DMS153 (cell line): Measurements from ENCODE around the gene MAP2K1.

ENCODE experiments used
- DNase-seq: peaks from one replicate; lab custom pipeline; 2025; lab: John Stamatoyannopoulos, UW

MAP2K1 gene

DNA sequence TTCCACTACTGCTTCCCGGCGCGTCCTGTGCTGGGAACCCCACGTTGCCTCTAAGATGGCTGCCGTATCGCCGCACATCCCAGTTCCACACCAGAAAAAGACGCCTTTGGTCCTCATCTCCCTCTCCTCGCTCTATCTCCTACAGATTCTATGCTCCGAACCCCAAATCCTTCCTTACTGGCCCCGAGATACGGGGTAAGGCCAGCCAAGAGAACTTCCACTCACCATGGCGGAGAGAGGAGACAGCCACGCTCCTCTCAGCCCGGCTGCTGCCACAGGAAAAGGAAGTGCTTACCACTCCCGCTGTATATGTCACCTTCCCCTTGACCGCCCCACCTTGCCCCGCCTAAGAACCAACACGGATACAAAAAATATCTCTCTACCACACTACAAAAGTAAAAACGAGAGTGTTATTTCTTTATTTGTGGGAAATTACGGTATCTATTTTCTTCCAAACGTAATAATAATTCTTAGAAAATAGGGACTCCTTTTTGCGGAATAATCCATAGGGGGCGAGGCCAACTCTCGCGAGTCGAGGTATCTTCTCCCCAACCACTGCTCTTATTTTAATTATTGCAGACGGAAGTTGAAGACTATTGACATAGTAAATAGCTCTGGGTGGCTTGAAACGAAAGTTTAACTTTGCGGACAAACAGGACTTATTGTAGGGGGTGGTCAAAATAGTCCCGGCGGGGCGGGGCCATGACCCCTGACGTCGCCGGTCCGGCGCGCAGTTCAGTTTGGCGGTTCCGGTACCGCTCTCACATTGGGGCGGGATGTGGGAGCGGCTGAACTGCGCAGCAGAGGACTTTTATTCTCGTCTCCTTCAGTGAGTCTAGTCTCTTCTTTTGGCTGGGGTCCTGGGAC, 118.1 kb downstream of the MAP2K1 start, which contains the start of the genes RPL4 and ZWILCH:
TSS of gene RPL4 (minus strand) at position 293 of the 867 bp plus-strand sequence. CDS start at position 228, 65 bp downstream.
TSS of gene ZWILCH (plus strand) at position 764 of the 867 bp plus-strand sequence. CDS start at position 777, 13 bp downstream.
- DNase-seq = no peak

DNA sequence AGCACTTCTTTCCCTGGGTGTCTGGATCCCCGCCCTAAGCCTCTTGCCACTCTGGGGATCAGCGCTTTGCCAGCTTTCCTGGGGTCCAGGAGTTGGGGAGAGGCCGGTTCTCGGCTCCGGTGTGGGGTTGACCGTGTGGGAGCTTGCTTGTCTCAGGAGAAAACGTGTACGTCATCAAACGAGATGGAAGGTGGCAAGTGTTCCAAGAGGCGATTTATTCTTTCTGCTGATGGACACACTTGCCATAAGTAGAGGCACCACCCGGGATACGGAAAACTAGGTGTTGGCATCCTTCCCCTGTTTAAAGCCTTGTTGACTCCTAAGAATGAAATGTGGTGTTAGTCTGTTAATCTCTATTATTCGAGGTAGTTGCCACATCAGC, 118.7 kb downstream of the MAP2K1 start:
- no peak for DNase-seq

DNA sequence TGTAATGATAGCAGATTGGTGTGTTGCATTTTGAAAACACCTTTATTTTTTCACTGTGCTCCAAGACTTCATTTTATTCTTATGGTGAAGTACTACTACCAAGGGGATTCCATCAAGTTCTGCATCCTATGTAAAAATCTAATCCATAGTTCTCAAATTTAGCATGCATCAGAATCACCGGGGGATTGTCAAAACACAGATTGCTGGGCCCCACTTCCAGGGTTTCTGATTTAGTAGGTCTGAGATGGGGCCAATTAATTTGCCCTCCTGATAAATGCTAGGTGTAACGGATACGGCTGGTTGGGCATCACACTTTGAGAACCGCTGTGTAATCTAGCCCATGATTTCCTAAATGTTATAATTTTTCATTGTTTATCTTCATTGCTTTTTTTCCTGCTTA, 119.1 kb downstream of the MAP2K1 start:
- no peak for DNase-seq

DNA sequence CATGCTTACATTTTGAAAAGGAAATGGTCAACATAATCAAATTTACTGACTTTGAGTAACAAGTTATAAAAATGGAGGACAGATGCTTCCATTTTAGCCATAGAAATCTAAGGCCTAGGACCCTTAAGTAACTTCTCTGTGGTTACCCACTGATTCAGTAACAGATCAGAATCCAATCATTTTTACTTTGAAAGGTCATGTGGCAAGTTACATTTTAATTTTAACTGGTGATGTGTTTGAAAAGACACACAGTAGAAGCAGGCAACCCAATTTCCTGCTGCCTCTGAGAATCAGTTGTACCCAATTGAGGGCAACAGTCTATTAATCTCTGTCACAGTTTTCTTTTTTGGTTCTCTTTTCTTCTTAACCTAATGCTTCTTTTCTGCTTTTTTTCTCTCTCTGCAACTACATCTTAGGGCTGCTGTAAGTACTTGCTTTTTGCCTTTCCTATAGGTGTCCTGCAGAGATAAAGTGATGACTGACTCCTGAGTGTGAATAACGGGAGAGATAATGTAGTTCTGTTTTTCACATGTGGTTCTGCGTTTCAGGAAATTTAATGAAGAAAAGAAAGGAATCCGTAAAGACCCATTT, 121.7 kb downstream of the MAP2K1 start:
- no peak for DNase-seq

DNA sequence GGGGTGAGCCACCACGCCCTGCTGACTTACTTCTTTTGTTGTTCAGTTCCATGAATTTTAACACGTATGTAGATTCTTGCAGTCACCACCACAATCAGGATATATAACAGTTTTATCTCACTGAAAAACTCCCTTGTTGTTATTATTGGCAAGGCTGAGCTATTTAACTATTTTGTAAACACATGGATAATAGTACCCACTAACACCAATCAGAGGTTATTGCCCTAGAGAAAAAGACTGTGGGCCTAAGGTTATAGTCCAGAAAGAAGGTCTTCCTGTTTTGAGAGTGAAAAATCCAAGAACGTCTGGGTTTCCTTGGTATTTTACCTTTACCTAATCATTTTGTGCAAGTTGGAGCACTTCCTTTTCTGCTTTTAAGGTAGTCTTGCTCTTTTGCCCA, 127.9 kb downstream of the MAP2K1 start:
- no peak for DNase-seq

DNA sequence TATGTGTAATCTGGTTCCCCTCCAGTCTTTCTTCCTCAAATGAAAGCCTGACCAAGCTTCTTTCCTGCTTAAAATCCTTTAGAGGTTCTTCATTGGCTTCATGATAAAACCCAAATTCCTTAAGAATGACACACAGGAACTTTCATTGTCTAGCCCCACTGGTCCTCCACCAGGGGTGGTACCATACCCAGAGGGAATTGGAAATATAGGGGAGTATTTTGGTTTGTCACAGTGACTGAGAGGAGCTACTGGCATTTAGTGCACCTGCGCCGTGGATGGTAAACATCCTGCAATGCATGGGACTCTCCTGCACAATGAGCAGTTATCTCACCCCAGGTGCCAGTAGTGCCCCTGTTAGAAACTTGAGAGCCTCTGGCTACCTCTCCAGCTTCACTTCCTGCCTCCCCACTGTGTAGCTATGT, 129.2 kb downstream of the MAP2K1 start:
- DNase-seq = no peak

DNA sequence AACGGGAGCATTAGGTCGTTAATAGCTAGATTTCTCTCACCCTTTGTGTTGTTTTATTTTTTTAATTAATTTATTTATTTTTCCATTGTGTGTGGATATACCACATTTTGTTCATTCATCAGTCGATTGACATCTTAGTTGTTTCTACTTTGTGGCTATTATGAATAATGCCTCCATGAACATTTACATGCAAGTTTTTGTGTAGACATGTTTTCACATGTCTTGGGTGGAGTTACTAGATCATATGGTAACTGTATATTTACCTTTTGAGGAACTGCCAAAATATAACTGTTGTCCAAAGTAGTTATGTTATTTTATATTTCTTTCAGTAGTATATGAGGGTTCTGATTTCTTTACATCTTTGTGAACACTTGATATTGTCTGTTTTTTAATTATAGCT, 137.2 kb downstream of the MAP2K1 start:
- DNase-seq = no peak

DNA sequence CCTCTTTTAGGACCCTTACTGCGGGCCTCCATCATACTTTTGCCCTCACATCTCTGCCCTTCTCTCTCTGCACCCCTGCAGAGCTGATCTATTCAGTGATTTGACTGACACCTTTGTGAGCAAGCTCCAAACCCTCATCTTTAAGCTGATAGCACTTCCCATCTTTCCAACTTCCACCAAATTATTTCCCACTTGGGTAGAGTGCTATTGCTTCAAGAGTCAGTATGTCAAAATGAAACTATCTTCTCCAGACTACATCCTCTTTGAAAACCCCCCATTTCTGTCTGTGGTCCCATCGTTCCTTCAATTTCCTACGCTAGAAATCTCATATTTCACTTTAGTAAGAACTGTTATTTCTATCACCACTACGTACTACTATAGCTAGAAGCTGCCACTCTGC, 138.1 kb downstream of the MAP2K1 start:
- DNase-seq = no peak

DNA sequence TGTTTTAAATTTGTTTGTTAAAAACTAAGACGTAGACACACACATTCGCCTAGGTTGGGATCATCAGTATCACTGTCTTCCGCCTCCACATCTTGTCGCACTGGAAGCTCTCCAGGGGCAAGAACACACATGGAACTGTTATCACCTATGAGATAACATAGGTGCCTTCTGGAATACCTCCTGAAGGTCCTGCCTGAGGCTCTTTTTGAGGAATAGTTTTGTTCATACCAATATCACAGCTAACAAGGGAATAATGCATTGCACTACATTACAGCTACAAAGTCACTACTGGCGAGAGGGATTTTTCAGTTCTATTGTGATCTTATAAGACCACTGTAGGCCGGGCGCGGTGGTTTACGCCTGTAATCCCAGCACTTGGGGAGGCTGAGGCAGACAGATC, 148.3 kb downstream of the MAP2K1 start:
- DNase-seq = no peak
